Suprapubic skin (tissue), 4 donors: ENCODE data around the gene ARHGAP20. TPM values are rescaled to one million over a fixed set of nuclear protein-coding genes. Genes with fewer than 3 reads are reported as not detected.

ENCODE experiments used
- DNase-seq, 2 donors: peaks; one replicate each; pipeline ENCODE4 v3.0.0-alpha.2; 2019; ENCODE audit warnings: low spot score in 2 of 2
- H3K27ac ChIP-seq: fragments of 200-600 bp; sonication (generic); one replicate; pipeline ENCODE4 v1.5.1; 2019
- H3K27me3 ChIP-seq: fragments of 200-600 bp; sonication (generic); one replicate; pipeline ENCODE4 v1.5.1; 2019
- H3K36me3 ChIP-seq: fragments of 200-600 bp; sonication (generic); one replicate; pipeline ENCODE4 v1.5.1; 2019
- H3K4me1 ChIP-seq: fragments of 200-600 bp; sonication (generic); one replicate; pipeline ENCODE4 v1.5.1; 2019
- H3K4me3 ChIP-seq: fragments of 200-600 bp; sonication (generic); one replicate; pipeline ENCODE4 v1.5.1; 2019; ENCODE audit warnings: mild to moderate bottlenecking
- H3K9me3 ChIP-seq: fragments of 200-600 bp; sonication (generic); one replicate; pipeline ENCODE4 v1.5.1; 2019
- EP300 ChIP-seq: sonication (generic); formaldehyde crosslinking; IDR thresholded peaks from one replicate; pipeline ENCODE4 v1.6.1; 2017; ENCODE audit warnings: antibody characterized with exemption
- POLR2A ChIP-seq, 2 donors: fragments of 450-650 bp; IDR thresholded peaks; one replicate each; pipeline ENCODE4 v1.6.1; 2017; ENCODE audit warnings: antibody characterized with exemption in 2 of 2, mild to moderate bottlenecking in 2 of 2, moderate library complexity in 2 of 2
- POLR2AphosphoS5 ChIP-seq, 3 donors: sonication (generic); formaldehyde crosslinking; IDR thresholded peaks; one replicate each; pipeline ENCODE4 v1.6.1; 2017; ENCODE audit warnings: antibody characterized with exemption in 3 of 3
- WGBS: methylation state at CpG from one replicate; pipeline ENCODE4 v1.1.5; 2018; 5-methylcytosine and 5-hydroxymethylcytosine counted together
- total RNA-seq, 4 donors: library from RNA; depleted of rRNA; stranded (reverse); fragments of >200 nt; gene quantifications; one replicate each; pipeline ENCODE4 v1.1.0, GENCODE V29; 2016
- TF ChIP-seq, protein P1 (sequence below), 2 donors: fragments of 200-600 bp in 1 of 2; fragments of 450-650 bp in 1 of 2; sonication (generic) in 1 of 2; IDR thresholded peaks; one replicate each; pipeline ENCODE4 v1.5.1; 2016 to 2019; ENCODE audit warnings: antibody characterized with exemption in 2 of 2, mild to moderate bottlenecking in 1 of 2, moderate library complexity in 1 of 2

The ARHGAP20 gene
- total RNA-seq, 4 donors from 2014 or later, result 1.2 to 2.1 (median 1.7) TPM

DNA sequence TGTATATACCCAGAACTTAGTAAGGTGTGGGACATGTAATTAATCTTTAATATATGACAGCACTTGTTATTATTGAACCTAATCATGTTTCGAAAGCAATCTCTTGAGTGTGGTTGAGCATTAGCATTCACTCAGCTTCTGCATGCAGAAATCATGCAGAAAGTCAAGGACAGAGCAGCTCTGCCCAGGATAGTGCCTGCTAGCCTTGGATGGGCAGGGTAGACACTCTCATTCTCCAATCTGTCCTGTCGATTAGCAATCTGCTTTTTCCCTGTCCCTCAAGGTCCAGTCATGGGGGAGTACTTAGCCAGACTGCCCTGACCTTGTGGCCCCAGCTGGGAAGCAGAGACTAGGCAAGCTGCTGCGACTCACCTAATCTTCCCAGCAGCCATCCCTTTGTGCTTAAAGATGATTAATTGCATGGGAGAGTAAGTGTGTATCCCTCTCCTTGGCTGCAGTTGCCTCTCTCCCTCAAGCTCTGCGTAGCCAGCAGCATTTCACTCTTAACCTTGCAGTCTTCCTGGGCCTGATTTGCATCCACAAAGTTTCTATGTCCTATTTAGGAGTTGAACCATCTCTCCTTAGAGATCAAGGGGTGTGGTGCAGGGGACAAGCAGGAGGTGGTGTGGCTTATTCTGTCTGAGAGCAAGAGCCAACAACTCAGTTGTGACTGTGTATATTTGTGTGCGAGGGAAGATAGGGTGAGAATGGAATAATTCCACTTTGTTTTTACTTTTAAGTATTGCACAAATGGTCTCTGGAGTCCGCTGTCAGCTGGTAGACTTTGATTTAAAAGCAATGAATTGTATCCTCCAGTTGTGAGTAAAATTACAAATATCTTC, 181.1 kb downstream of the ARHGAP20 start:
- no peaks in the 10 kb centered on the region for H3K27me3 ChIP-seq
- H3K4me1 ChIP-seq, result no peaks in the 10 kb centered on the region
- H3K4me3 ChIP-seq, result no peak overlapping the region
- DNase-seq, result no peak
- H3K36me3 ChIP-seq, result no peaks in the 10 kb centered on the region
- no peak overlapping the region for H3K27ac ChIP-seq
- no peaks in the 10 kb centered on the region for H3K9me3 ChIP-seq
- TF ChIP-seq, protein P1, sequence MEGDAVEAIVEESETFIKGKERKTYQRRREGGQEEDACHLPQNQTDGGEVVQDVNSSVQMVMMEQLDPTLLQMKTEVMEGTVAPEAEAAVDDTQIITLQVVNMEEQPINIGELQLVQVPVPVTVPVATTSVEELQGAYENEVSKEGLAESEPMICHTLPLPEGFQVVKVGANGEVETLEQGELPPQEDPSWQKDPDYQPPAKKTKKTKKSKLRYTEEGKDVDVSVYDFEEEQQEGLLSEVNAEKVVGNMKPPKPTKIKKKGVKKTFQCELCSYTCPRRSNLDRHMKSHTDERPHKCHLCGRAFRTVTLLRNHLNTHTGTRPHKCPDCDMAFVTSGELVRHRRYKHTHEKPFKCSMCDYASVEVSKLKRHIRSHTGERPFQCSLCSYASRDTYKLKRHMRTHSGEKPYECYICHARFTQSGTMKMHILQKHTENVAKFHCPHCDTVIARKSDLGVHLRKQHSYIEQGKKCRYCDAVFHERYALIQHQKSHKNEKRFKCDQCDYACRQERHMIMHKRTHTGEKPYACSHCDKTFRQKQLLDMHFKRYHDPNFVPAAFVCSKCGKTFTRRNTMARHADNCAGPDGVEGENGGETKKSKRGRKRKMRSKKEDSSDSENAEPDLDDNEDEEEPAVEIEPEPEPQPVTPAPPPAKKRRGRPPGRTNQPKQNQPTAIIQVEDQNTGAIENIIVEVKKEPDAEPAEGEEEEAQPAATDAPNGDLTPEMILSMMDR (IDR thresholded peaks at IDR 0.05), result no peak
- TF ChIP-seq POLR2A (IDR thresholded peaks at IDR 0.05) (no peak), EP300 (no peak), POLR2AphosphoS5 (IDR thresholded peaks at IDR 0.05) (no peak)
- 69% methylated on average over 6 of the region's 6 CpGs for WGBS

- H3K36me3 ChIP-seq, result no peaks in the 10 kb centered on the region
- TF ChIP-seq, protein P1 (IDR thresholded peaks at IDR 0.05), result no peak
- TF ChIP-seq POLR2AphosphoS5 (IDR thresholded peaks at IDR 0.05), result no peak
- no peak for TF ChIP-seq POLR2A (IDR thresholded peaks at IDR 0.05)
- no peak for TF ChIP-seq EP300
- H3K4me1 ChIP-seq, result peaks cover 8% of the 10 kb centered on the region
- no peak for DNase-seq
- no peaks in the 10 kb centered on the region for H3K27me3 ChIP-seq
- H3K9me3 ChIP-seq, result no peaks in the 10 kb centered on the region
- H3K4me3 ChIP-seq, result no peak overlapping the region
- H3K27ac ChIP-seq, result no peak overlapping the region
These were observed 183.2 kb downstream of the ARHGAP20 start for GRCh38 chr11:110529043-110529442.

DNA sequence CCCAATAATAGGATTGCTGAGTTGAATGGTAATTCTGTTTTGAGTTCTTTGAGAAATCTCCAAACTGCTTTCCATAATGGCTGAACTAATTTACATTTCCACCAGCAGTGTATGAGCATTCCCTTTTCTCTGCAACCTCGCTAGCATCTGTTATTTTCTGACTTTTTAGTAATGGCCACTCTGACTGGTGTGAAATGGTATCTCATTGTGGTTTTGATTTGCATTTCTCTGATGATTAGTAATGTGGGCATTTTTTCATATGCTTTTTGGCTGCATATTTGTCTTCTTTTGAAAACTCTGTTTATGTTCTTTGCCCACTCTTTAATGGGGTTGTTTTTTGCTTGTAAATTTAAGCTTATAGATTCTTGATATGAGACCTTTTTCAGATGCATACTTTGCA, 185.1 kb downstream of the ARHGAP20 start:
- DNase-seq, result no peak
- Histone ChIP-seq H3K4me3 (no peak overlapping the region), H3K4me1 (peaks cover 8% of the 10 kb centered on the region), H3K27me3 (no peaks in the 10 kb centered on the region), H3K36me3 (no peaks in the 10 kb centered on the region), H3K9me3 (no peaks in the 10 kb centered on the region), H3K27ac (no peak overlapping the region)
- WGBS, result 94% methylated on average over 1 of the region's 1 CpG
- TF ChIP-seq POLR2A (IDR thresholded peaks at IDR 0.05) (no peak), POLR2AphosphoS5 (IDR thresholded peaks at IDR 0.05) (no peak), EP300 (no peak)
- TF ChIP-seq, protein P1 (IDR thresholded peaks at IDR 0.05), result no peak
